MM.1S (cell line): ENCODE results near the gene PRKAG2.

ENCODE experiments used
- EZH2phosphoT487 ChIP-seq: fragments of 300-600 bp; sonication (generic); IDR thresholded peaks from 2 replicates; pipeline ENCODE4 v1.6.1; 2018; ENCODE audit warnings: antibody characterized with exemption, low read length
- TF ChIP-seq, protein P1 (sequence below): fragments of 300-600 bp; sonication (generic); IDR thresholded peaks from 2 replicates; pipeline ENCODE4 v1.5.1; 2016; ENCODE audit warnings: antibody characterized with exemption, low read length, mixed read lengths

GRCh38 chr7:151524331-151524730 lies 352.6 kb downstream of the PRKAG2 start:
- TF ChIP-seq, protein P1, sequence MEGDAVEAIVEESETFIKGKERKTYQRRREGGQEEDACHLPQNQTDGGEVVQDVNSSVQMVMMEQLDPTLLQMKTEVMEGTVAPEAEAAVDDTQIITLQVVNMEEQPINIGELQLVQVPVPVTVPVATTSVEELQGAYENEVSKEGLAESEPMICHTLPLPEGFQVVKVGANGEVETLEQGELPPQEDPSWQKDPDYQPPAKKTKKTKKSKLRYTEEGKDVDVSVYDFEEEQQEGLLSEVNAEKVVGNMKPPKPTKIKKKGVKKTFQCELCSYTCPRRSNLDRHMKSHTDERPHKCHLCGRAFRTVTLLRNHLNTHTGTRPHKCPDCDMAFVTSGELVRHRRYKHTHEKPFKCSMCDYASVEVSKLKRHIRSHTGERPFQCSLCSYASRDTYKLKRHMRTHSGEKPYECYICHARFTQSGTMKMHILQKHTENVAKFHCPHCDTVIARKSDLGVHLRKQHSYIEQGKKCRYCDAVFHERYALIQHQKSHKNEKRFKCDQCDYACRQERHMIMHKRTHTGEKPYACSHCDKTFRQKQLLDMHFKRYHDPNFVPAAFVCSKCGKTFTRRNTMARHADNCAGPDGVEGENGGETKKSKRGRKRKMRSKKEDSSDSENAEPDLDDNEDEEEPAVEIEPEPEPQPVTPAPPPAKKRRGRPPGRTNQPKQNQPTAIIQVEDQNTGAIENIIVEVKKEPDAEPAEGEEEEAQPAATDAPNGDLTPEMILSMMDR: no peak
- TF ChIP-seq EZH2phosphoT487: no peak
